B cell (primary cell): ENCODE data around the gene RAPGEF5.

ENCODE experiments used
- EZH2 ChIP-seq: IDR thresholded peaks from 2 replicates; pipeline ENCODE4 v1.6.1; 2012; ENCODE audit warnings: borderline replicate concordance, low read depth, mild to moderate bottlenecking, moderate library complexity, low read length; ENCODE audit not compliant: insufficient read depth, poor library complexity, severe bottlenecking
- TF ChIP-seq, protein P1 (sequence below): fragments of 200-600 bp; IDR thresholded peaks from one replicate; pipeline ENCODE4 v1.8.0; 2022; ENCODE audit warnings: antibody characterized with exemption, mild to moderate bottlenecking

DNA sequence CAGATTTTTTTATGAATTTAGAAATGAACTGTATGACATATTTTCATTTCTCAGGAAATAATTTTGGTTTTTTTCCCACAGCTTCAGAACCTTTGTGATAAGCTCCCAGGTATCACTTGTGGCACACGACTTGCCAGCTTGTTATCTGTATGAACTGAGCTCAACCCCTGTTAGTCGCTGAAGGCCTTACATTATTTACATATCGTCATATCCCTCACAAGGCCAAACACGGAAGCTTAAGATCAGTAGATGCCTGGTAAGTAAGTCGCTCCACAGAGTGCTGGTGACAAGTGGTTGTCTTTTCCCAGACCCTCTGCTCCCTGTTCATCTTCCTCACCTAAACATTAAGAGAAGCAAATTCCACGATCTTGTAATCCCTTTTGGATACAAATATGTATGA is 55.2 kb downstream of the RAPGEF5 start:
- TF ChIP-seq, protein P1, sequence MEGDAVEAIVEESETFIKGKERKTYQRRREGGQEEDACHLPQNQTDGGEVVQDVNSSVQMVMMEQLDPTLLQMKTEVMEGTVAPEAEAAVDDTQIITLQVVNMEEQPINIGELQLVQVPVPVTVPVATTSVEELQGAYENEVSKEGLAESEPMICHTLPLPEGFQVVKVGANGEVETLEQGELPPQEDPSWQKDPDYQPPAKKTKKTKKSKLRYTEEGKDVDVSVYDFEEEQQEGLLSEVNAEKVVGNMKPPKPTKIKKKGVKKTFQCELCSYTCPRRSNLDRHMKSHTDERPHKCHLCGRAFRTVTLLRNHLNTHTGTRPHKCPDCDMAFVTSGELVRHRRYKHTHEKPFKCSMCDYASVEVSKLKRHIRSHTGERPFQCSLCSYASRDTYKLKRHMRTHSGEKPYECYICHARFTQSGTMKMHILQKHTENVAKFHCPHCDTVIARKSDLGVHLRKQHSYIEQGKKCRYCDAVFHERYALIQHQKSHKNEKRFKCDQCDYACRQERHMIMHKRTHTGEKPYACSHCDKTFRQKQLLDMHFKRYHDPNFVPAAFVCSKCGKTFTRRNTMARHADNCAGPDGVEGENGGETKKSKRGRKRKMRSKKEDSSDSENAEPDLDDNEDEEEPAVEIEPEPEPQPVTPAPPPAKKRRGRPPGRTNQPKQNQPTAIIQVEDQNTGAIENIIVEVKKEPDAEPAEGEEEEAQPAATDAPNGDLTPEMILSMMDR = no peak
- no peak for TF ChIP-seq EZH2
